ENCODE results near the gene GBA2. TPM values are rescaled to one million over a fixed set of nuclear protein-coding genes. Genes with fewer than 3 reads are reported as not detected.

The GBA2 gene
- total and polyA plus RNA-seq, 3 donors from 2014 or later = 51.3 to 77.1 (median 66.5) TPM

DNA sequence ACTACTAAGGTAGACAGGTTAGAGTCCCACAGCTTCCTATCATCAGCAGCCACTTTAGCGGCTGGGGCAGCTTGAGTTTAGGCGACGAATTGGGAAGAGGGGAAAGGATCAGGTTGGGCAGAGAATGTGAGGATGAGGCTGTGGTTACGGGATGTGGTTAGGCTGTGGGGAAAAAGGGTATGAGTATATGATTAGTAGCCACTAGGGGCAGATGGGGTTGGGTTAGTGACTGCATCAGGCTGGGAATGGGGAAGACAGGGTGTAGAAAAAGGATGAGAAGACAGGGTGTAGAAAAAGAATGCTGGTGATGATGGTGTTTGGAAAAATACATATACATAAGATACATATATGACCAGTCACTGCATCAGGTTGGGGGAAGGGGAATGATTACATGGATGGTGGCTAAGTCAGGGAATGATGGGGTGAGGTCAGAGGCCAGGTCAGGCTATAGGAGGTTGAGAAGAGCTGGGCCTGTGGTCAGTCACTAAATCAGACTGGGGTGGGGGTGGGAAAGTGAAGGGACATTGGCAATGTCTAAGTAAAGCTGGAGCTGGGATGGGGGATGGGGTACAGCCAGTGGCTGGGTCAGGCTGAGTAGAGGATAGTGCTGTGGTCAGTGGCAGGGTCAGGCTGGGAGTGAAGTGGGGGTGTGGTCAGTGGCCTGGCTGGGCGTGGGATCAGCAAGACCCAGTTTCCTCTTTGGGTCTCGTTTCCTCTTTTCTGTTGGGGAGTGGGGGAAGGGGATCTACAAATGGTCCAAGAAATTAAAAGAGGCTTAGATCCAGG, 19.1 kb downstream of the GBA2 start:
- intact Hi-C loops (cut with DNase I; ENCODE audit: low total_unique reads) = loop anchor here (10.0 kb wide), 2 partner anchors 65 to 85 kb away; partner anchors contain the start of genes ARHGEF39, HINT2 and SPAG8
- no peaks in the 10 kb centered on the region for H3K9me3 ChIP-seq
- H3K27ac ChIP-seq = peak overlapping the region in 1 of 2 donors; percentile 97
- H3K4me3 ChIP-seq = no peak overlapping the region
- H3K36me3 ChIP-seq (ENCODE audit: low read depth, missing control alignments) = no peaks in the 10 kb centered on the region
- TF ChIP-seq, protein P1, sequence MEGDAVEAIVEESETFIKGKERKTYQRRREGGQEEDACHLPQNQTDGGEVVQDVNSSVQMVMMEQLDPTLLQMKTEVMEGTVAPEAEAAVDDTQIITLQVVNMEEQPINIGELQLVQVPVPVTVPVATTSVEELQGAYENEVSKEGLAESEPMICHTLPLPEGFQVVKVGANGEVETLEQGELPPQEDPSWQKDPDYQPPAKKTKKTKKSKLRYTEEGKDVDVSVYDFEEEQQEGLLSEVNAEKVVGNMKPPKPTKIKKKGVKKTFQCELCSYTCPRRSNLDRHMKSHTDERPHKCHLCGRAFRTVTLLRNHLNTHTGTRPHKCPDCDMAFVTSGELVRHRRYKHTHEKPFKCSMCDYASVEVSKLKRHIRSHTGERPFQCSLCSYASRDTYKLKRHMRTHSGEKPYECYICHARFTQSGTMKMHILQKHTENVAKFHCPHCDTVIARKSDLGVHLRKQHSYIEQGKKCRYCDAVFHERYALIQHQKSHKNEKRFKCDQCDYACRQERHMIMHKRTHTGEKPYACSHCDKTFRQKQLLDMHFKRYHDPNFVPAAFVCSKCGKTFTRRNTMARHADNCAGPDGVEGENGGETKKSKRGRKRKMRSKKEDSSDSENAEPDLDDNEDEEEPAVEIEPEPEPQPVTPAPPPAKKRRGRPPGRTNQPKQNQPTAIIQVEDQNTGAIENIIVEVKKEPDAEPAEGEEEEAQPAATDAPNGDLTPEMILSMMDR (IDR thresholded peaks at IDR 0.05) = peak; percentile 17 to 47 (median 27)
- TF ChIP-seq POLR2A (IDR thresholded peaks at IDR 0.05) = no peak
- peaks cover 64% of the 10 kb centered on the region for H3K4me1 ChIP-seq
- DNase-seq = peak; percentile 28
- 33 to 44% methylated on average over 6 of the region's 6 CpGs for WGBS, 2 donors
- no peaks in the 10 kb centered on the region for H3K27me3 ChIP-seq

DNA sequence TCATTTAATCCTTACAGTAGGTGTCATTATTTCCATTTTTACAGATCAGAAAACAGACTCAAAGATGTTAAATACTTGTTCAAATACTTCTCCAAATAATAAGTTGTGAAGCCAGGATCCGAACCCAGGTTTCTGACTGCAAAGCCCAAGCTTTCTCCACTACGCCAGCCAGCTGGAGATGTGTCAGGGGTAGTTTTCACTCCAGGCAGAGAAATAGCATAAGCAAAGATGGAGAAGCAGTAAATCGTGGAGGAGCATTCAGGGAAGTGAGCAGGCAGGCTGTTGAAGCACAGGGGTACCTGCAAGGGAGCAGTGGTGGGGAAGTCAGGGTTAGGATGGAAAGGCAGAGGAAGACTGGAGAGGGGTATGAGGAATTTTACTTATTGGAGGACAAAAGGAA, 19.9 kb downstream of the GBA2 start:
- Histone ChIP-seq H3K9me3 (no peaks in the 10 kb centered on the region), H3K36me3 (ENCODE audit: low read depth, missing control alignments) (no peaks in the 10 kb centered on the region), H3K4me1 (peaks cover 64% of the 10 kb centered on the region), H3K4me3 (no peak overlapping the region), H3K27ac (peak overlapping the region in 1 of 2 donors; percentile 22), H3K27me3 (no peaks in the 10 kb centered on the region)
- 55 to 62% methylated on average over 3 of the region's 3 CpGs for WGBS, 2 donors
- no peak for DNase-seq
- intact Hi-C loops (cut with DNase I; ENCODE audit: low total_unique reads) = loop anchor here (10.0 kb wide), 1 partner anchor 64 kb away; the partner anchor contains the start of gene ARHGEF39
- TF ChIP-seq POLR2A (IDR thresholded peaks at IDR 0.05) = no peak
- TF ChIP-seq, protein P1 (IDR thresholded peaks at IDR 0.05) = no peak

DNA sequence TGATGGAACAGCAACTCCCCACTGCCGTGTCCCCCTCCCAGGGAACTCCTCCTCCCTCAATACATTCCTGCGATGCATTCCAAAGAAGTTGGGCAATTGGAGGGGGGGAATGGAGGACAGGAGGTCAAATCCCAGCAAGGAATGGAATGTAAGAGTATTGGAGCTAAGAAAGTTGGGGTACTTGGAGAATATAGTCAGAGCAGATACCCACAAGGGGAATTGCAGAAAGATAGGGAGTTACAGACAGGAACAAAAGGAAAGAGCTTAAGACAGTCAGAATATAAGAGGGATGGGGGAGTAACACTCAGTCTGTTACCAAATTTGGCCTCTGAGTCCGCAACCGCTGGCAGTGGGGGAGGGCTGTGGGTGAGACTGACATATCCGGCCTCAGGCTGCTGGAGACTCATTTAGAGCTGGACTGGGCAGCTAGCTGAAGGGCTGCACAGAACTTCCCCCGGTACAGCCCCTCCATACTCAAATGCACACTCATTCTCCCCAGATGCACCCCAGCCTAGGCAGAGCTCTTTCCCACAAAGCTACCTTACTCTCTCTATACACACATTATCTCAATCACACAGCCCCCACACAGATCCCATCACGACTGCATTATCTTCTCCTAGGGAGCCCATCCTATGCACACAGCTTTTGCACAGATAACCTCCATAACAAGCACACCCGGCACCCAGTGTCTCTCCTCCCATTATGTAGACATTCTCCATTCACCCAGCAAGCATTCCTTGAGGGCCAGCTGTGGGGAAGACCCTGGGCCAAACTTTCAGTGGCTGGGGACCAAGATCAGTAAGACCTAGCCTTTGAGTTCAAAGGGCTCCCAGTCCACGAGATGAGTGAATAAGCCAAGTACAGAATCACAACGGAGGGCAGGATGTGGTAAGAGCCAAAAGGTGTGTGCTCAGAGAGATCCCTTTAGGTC, 20.7 kb downstream of the GBA2 start:
- no peak for TF ChIP-seq POLR2A (IDR thresholded peaks at IDR 0.05)
- TF ChIP-seq, protein P1 (IDR thresholded peaks at IDR 0.05) = no peak
- Histone ChIP-seq H3K4me3 (no peak overlapping the region), H3K27me3 (no peaks in the 10 kb centered on the region), H3K9me3 (no peaks in the 10 kb centered on the region), H3K27ac (peak overlapping the region; percentile 22 to 69), H3K4me1 (peaks cover 56% of the 10 kb centered on the region), H3K36me3 (ENCODE audit: low read depth, missing control alignments) (no peaks in the 10 kb centered on the region)
- intact Hi-C loops (cut with DNase I; ENCODE audit: low total_unique reads) = loop anchor here (10.0 kb wide), 1 partner anchor 64 kb away; the partner anchor contains the start of gene ARHGEF39
- peak; percentile 82 for DNase-seq
- 22 to 26% methylated on average over 10 of the region's 10 CpGs for WGBS, 2 donors

DNA sequence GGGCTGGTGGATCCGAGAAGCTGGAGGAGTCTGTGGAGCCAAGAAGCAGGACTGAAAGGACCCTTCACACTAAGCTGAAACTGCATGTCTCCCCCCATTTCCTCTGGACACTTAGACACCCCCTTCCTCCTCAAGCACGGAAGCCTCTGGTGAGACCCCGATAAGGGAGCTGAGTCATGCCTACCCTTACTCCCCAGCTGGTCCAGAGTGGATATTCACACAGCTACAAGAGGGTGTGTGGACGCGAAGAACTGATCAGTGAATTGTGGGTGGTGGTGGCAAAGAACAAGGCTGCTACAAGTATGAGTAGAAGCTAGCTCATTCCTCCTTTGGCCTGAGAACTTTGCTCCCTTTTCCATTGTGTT, 21.4 kb downstream of the GBA2 start:
- Histone ChIP-seq H3K27me3 (no peaks in the 10 kb centered on the region), H3K36me3 (ENCODE audit: low read depth, missing control alignments) (no peaks in the 10 kb centered on the region), H3K27ac (peak overlapping the region; percentile 22 to 69), H3K4me1 (peaks cover 52% of the 10 kb centered on the region), H3K9me3 (no peaks in the 10 kb centered on the region), H3K4me3 (no peak overlapping the region)
- TF ChIP-seq POLR2A (IDR thresholded peaks at IDR 0.05) = no peak
- TF ChIP-seq, protein P1 (IDR thresholded peaks at IDR 0.05) = no peak
- intact Hi-C loops (cut with DNase I; ENCODE audit: low total_unique reads) = loop anchor here (10.0 kb wide), 1 partner anchor 63 kb away; the partner anchor contains the start of gene ARHGEF39
- WGBS, 2 donors = 22 to 28% methylated on average over 4 to 5 of the region's 5 CpGs
- no peak for DNase-seq
